SK-N-SH (cell line): ENCODE results near the gene ADAMTSL5. TPM values are rescaled to one million over a fixed set of nuclear protein-coding genes. Genes with fewer than 3 reads are reported as not detected.

Experiments used
- CTCF ChIA-PET: fragments of 300-600, 350-600 bp; formaldehyde crosslinking; extraction: SDS; loops from one replicate; lab custom pipeline; 2021; lab: Yijun Ruan, JAX
- POLR2A ChIA-PET: fragments of 350-600 bp; sonication (Branson Sonifier 250); formaldehyde crosslinking; extraction: SDS; loops from one replicate; lab custom pipeline; 2020; ENCODE audit warnings: antibody characterized with exemption, inconsistent platforms; lab: Yijun Ruan, JAX
- DNase-seq: peaks from one replicate; pipeline ENCODE4 v3.0.0; 2012
- H2AFZ ChIP-seq: fragments of 200-600 bp; sonication (generic); 2 replicates; pipeline ENCODE4 v1.8.1; 2016; ENCODE audit warnings: antibody characterized with exemption, mild to moderate bottlenecking, low read depth
- H3F3A ChIP-seq: fragments of 200-600 bp; sonication (generic); replicated peaks from 2 replicates; pipeline ENCODE3; 2016; ENCODE audit warnings: antibody characterized with exemption, mild to moderate bottlenecking; ENCODE audit not compliant: insufficient read depth
- H3K27ac ChIP-seq, 2 experiments: fragments of 200-500 bp in 1 of 2; fragments of 200-600 bp in 1 of 2; sonication (Bioruptor generic) in 1 of 2; sonication (generic), shearing (Covaris generic) in 1 of 2; 2 replicates each; pipeline versions ENCODE4 v1.5.1 to v1.6.1; 2014 to 2016; ENCODE audit warnings: low read depth in 2 of 2, inconsistent platforms in 1 of 2, low read length in 1 of 2, mild to moderate bottlenecking in 1 of 2, mixed read lengths in 1 of 2
- H3K27me3 ChIP-seq: fragments of 200-600 bp; sonication (generic), shearing (Covaris generic); 2 replicates; pipeline ENCODE4 v1.6.1; 2016; ENCODE audit warnings: mixed run types; ENCODE audit not compliant: insufficient read depth
- H3K36me3 ChIP-seq, 2 experiments: fragments of 200-500 bp in 1 of 2; fragments of 200-600 bp in 1 of 2; sonication (Bioruptor generic) in 1 of 2; sonication (generic) in 1 of 2; replicated peaks in 1 of 2; 2 replicates each; pipeline versions ENCODE3 to v1.5.1; 2014 to 2016; ENCODE audit warnings: low read length in 1 of 2, mild to moderate bottlenecking in 1 of 2; ENCODE audit not compliant: insufficient read depth in 2 of 2, control insufficient read depth in 1 of 2
- H3K4me1 ChIP-seq, 2 experiments: fragments of 200-500 bp in 1 of 2; fragments of 200-600 bp in 1 of 2; sonication (Bioruptor generic) in 1 of 2; sonication (generic), shearing (Covaris generic) in 1 of 2; 2 replicates each; pipeline versions ENCODE4 v1.5.1 to v1.6.1; 2014 to 2016; ENCODE audit warnings: low read depth in 1 of 2, low read length in 1 of 2, mixed run types in 1 of 2; ENCODE audit not compliant: insufficient read depth in 2 of 2, control insufficient read depth in 1 of 2
- H3K4me2 ChIP-seq: fragments of 200-600 bp; sonication (generic), shearing (Covaris generic); 2 replicates; pipeline ENCODE4 v1.6.1; 2017; ENCODE audit warnings: mixed run types
- H3K4me3 ChIP-seq, 2 experiments: fragments of 200-500 bp in 1 of 2; fragments of 200-600 bp in 1 of 2; sonication (Bioruptor generic) in 1 of 2; sonication (generic), shearing (Covaris generic) in 1 of 2; 2 replicates each; pipeline versions ENCODE4 v1.5.1 to v1.8.1; 2014 to 2016; ENCODE audit warnings: low read depth in 2 of 2, inconsistent platforms in 1 of 2, low read length in 1 of 2, mild to moderate bottlenecking in 1 of 2, mixed read lengths in 1 of 2, moderate library complexity in 1 of 2
- H3K79me2 ChIP-seq: fragments of 200-600 bp; sonication (generic); 2 replicates; pipeline ENCODE4 v1.8.1; 2017; ENCODE audit warnings: mild to moderate bottlenecking; ENCODE audit not compliant: insufficient read depth
- H3K9ac ChIP-seq: fragments of 200-600 bp; sonication (generic); 2 replicates; pipeline ENCODE4 v1.6.1; 2017; ENCODE audit warnings: mixed run types
- H3K9me2 ChIP-seq: fragments of 200-600 bp; sonication (generic); 2 replicates; pipeline ENCODE4 v1.6.1; 2017; ENCODE audit warnings: mixed run types
- H3K9me3 ChIP-seq: fragments of 200-600 bp; sonication (generic); 2 replicates; pipeline ENCODE4 v1.6.1; 2017; ENCODE audit warnings: mixed run types, mild to moderate bottlenecking, moderate library complexity
- H4K20me1 ChIP-seq: fragments of 200-600 bp; sonication (generic); 2 replicates; pipeline ENCODE4 v1.6.1; 2017; ENCODE audit warnings: mild to moderate bottlenecking, mixed run types; ENCODE audit not compliant: insufficient read depth
- CHD2 ChIP-seq: fragments of 150-350 bp; IDR thresholded peaks from 2 replicates; pipeline ENCODE4 v1.6.1; 2018; ENCODE audit warnings: low read length; ENCODE audit not compliant: partially characterized antibody
- EP300 ChIP-seq, 2 experiments: IDR thresholded peaks; 2 replicates each; pipeline versions ENCODE4 v1.4.0 to v1.6.1; 2012; ENCODE audit warnings: borderline replicate concordance in 1 of 2, low read depth in 1 of 2, low read length in 1 of 2
- FOSL2 ChIP-seq: IDR thresholded peaks from 2 replicates; pipeline ENCODE4 v1.4.0; 2012; ENCODE audit warnings: low read depth, mild to moderate bottlenecking, moderate library complexity, borderline replicate concordance
- FOXJ3 ChIP-seq: sonication (generic); formaldehyde crosslinking; IDR thresholded peaks from 2 replicates; pipeline ENCODE4 v1.5.1; 2020; ENCODE audit warnings: mild to moderate bottlenecking, missing genetic modification reagents
- IRF3 ChIP-seq: fragments of 150-350 bp; IDR thresholded peaks from 2 replicates; pipeline ENCODE4 v1.6.1; 2016; ENCODE audit warnings: mild to moderate bottlenecking, low read depth, low read length
- NFIC ChIP-seq: IDR thresholded peaks from 2 replicates; pipeline ENCODE4 v1.4.0; 2012; ENCODE audit warnings: borderline replicate concordance
- NRF1 ChIP-seq: IDR thresholded peaks from 2 replicates; pipeline ENCODE4 v1.6.1; 2012; ENCODE audit warnings: low read depth, mild to moderate bottlenecking, low read length
- TEAD4 ChIP-seq: IDR thresholded peaks from 2 replicates; pipeline ENCODE4 v1.4.0; 2012; ENCODE audit warnings: mild to moderate bottlenecking, borderline replicate concordance; ENCODE audit not compliant: insufficient read depth
- USF1 ChIP-seq: IDR thresholded peaks from 2 replicates; pipeline ENCODE4 v1.4.0; 2012; ENCODE audit warnings: low read depth, borderline replicate concordance
- YY1 ChIP-seq: IDR thresholded peaks from 2 replicates; pipeline ENCODE4 v1.4.0; 2012; ENCODE audit warnings: low read depth, mild to moderate bottlenecking
- WGBS: methylation state at CpG from one replicate; pipeline ENCODE4 v1.1.6; 2017; ENCODE audit warnings: low lambda C conversion rate; 5-methylcytosine and 5-hydroxymethylcytosine counted together
- polyA plus RNA-seq, 3 experiments: library from polyadenylated mRNA; depleted of rRNA; stranded (reverse); fragments of >200 nt; gene quantifications; 2 replicates each; pipeline ENCODE4 v1.2.3, GENCODE V29; 2012
- TF ChIP-seq, protein P1 (sequence below): IDR thresholded peaks from 2 replicates; pipeline ENCODE4 v1.4.0; 2012; ENCODE audit warnings: low read depth
- TF ChIP-seq, protein P2 (sequence below): fragments of 200-600 bp; sonication (generic); IDR thresholded peaks from 2 replicates; pipeline ENCODE4 v1.6.1; 2017; ENCODE audit warnings: antibody characterized with exemption, mild to moderate bottlenecking, moderate library complexity
- TF ChIP-seq, protein P3 (sequence below): IDR thresholded peaks from 2 replicates; pipeline ENCODE4 v1.4.0; 2012; ENCODE audit warnings: low read depth, borderline replicate concordance
- TF ChIP-seq, protein P4 (sequence below): IDR thresholded peaks from 2 replicates; pipeline ENCODE4 v1.6.1; 2012; ENCODE audit warnings: mild to moderate bottlenecking, low read depth, low read length, moderate library complexity

The ADAMTSL5 gene
- polyA plus RNA-seq, 1 of the 3 experiments (the other 2 are of a cell fraction): 5.7 TPM

GRCh38 chr19:1526979-1527649, 14.3 kb upstream of the ADAMTSL5 start:
- Histone ChIP-seq H3K4me3 (no peak overlapping the region), H3K27me3 (peaks cover 76% of the 10 kb centered on the region), H3K9ac (no peak overlapping the region), H3K36me3 (no peaks in the 10 kb centered on the region), H3K79me2 (no peaks in the 10 kb centered on the region), H3K4me1 (no peaks in the 10 kb centered on the region), H3K9me3 (no peaks in the 10 kb centered on the region), H3K27ac (no peak overlapping the region), H3K4me2 (no peak overlapping the region), H2AFZ (no peak overlapping the region), H3F3A (peaks cover 3% of the 10 kb centered on the region), H4K20me1 (no peaks in the 10 kb centered on the region), H3K9me2 (no peaks in the 10 kb centered on the region)
- TF ChIP-seq IRF3: no peak
- TF ChIP-seq FOSL2: no peak
- no peak for TF ChIP-seq FOXJ3 (CRISPR knock-in tag)
- no peak for TF ChIP-seq USF1
- TF ChIP-seq, protein P1, sequence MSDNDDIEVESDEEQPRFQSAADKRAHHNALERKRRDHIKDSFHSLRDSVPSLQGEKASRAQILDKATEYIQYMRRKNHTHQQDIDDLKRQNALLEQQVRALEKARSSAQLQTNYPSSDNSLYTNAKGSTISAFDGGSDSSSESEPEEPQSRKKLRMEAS: no peak
- no peak for TF ChIP-seq NFIC
- no peak for TF ChIP-seq EP300 (IDR thresholded peaks at IDR 0.05; ENCODE audit: borderline replicate concordance in 1 of 2, low read depth in 1 of 2, low read length in 1 of 2)
- no peak for TF ChIP-seq CHD2
- no peak for TF ChIP-seq TEAD4
- TF ChIP-seq YY1: no peak
- TF ChIP-seq, protein P2, sequence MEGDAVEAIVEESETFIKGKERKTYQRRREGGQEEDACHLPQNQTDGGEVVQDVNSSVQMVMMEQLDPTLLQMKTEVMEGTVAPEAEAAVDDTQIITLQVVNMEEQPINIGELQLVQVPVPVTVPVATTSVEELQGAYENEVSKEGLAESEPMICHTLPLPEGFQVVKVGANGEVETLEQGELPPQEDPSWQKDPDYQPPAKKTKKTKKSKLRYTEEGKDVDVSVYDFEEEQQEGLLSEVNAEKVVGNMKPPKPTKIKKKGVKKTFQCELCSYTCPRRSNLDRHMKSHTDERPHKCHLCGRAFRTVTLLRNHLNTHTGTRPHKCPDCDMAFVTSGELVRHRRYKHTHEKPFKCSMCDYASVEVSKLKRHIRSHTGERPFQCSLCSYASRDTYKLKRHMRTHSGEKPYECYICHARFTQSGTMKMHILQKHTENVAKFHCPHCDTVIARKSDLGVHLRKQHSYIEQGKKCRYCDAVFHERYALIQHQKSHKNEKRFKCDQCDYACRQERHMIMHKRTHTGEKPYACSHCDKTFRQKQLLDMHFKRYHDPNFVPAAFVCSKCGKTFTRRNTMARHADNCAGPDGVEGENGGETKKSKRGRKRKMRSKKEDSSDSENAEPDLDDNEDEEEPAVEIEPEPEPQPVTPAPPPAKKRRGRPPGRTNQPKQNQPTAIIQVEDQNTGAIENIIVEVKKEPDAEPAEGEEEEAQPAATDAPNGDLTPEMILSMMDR: no peak
- ChIA-PET POLR2A (no interaction called here), CTCF (interaction anchor here (1.8 kb wide), 1 partner anchor 19 kb away, joined by 8 read pairs; no protein-coding TSS in a partner anchor)
- DNase-seq: no peak
- WGBS: 46% methylated on average over 18 of the region's 18 CpGs

DNA sequence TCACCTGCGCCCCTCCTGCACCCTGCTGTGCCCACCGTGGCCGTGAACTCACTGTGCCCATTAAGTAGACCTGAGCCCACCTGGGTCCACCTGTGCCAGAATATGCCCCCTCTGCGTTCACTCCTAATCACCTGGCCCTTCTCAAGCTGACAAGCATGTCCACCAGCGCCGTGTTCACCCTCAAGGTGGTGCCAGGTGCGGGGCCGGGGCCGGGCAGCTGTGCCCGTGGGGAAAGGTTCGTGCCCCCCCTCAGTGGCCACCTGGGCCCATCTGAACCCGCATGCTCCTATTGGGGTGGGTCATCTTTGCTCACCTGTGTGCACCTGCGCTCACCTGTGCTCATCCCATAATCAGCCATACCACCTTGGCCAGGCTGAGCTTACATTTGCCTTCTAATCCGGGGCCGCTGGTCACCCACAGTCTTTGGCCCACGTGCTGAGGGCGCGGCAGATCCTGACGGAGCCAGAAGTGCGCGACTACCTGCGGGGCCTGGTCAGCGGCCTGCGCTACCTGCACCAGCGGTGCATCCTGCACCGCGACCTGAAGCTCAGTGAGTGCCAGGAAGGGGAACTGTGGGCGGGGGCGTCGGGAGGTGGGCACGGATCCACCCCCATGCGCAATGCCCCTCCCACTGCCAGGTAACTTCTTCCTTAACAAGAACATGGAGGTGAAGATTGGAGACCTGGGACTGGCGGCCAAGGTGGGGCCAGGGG, 13.4 kb upstream of the ADAMTSL5 start:
- Histone ChIP-seq H3K4me2 (no peak overlapping the region), H3K27me3 (peaks cover 76% of the 10 kb centered on the region), H3K4me3 (no peak overlapping the region), H4K20me1 (no peaks in the 10 kb centered on the region), H3K9ac (no peak overlapping the region), H3K4me1 (no peaks in the 10 kb centered on the region), H3K79me2 (no peaks in the 10 kb centered on the region), H3K9me3 (no peaks in the 10 kb centered on the region), H3K27ac (no peak overlapping the region), H3K36me3 (no peaks in the 10 kb centered on the region), H2AFZ (no peak overlapping the region), H3F3A (peaks cover 6% of the 10 kb centered on the region), H3K9me2 (no peaks in the 10 kb centered on the region)
- WGBS: 41% methylated on average over 21 of the region's 33 CpGs
- ChIA-PET POLR2A (no interaction called here), CTCF (interaction anchor here (1.5 to 1.8 kb wide), 3 partner anchors 20 to 24 kb away, joined by 4 to 8 read pairs (median 8); no protein-coding TSS in a partner anchor)
- no peak for DNase-seq
- TF ChIP-seq, protein P3, sequence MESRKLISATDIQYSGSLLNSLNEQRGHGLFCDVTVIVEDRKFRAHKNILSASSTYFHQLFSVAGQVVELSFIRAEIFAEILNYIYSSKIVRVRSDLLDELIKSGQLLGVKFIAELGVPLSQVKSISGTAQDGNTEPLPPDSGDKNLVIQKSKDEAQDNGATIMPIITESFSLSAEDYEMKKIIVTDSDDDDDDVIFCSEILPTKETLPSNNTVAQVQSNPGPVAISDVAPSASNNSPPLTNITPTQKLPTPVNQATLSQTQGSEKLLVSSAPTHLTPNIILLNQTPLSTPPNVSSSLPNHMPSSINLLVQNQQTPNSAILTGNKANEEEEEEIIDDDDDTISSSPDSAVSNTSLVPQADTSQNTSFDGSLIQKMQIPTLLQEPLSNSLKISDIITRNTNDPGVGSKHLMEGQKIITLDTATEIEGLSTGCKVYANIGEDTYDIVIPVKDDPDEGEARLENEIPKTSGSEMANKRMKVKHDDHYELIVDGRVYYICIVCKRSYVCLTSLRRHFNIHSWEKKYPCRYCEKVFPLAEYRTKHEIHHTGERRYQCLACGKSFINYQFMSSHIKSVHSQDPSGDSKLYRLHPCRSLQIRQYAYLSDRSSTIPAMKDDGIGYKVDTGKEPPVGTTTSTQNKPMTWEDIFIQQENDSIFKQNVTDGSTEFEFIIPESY: no peak
- TF ChIP-seq, protein P4, sequence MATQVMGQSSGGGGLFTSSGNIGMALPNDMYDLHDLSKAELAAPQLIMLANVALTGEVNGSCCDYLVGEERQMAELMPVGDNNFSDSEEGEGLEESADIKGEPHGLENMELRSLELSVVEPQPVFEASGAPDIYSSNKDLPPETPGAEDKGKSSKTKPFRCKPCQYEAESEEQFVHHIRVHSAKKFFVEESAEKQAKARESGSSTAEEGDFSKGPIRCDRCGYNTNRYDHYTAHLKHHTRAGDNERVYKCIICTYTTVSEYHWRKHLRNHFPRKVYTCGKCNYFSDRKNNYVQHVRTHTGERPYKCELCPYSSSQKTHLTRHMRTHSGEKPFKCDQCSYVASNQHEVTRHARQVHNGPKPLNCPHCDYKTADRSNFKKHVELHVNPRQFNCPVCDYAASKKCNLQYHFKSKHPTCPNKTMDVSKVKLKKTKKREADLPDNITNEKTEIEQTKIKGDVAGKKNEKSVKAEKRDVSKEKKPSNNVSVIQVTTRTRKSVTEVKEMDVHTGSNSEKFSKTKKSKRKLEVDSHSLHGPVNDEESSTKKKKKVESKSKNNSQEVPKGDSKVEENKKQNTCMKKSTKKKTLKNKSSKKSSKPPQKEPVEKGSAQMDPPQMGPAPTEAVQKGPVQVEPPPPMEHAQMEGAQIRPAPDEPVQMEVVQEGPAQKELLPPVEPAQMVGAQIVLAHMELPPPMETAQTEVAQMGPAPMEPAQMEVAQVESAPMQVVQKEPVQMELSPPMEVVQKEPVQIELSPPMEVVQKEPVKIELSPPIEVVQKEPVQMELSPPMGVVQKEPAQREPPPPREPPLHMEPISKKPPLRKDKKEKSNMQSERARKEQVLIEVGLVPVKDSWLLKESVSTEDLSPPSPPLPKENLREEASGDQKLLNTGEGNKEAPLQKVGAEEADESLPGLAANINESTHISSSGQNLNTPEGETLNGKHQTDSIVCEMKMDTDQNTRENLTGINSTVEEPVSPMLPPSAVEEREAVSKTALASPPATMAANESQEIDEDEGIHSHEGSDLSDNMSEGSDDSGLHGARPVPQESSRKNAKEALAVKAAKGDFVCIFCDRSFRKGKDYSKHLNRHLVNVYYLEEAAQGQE: no peak
- TF ChIP-seq TEAD4: no peak
- no peak for TF ChIP-seq NRF1
